Measurements from ENCODE around the gene VCAN.

VCAN gene

GRCh38 chr5:83469075-83469474 is 2.5 kb upstream of the VCAN start:
- DNase-seq: no peak

GRCh38 chr5:83470526-83471404 is 779 bp upstream of the VCAN start:
- DNase-seq: no peak

- DNase-seq: no peak
Observed at GRCh38 chr5:83472213-83472507, 616 bp downstream of the VCAN start.

GRCh38 chr5:83472508-83473345 is 1.2 kb downstream of the VCAN start:
- DNase-seq: no peak

- peak; percentile 59 for DNase-seq
Observed at GRCh38 chr5:83473346-83474160, 2.0 kb downstream of the VCAN start.

- peak; percentile 38 for DNase-seq
Observed at GRCh38 chr5:83474161-83474796, 2.7 kb downstream of the VCAN start.

GRCh38 chr5:83474991-83475390 is 3.4 kb downstream of the VCAN start:
- DNase-seq: no peak

GRCh38 chr5:83475391-83475863 is 3.9 kb downstream of the VCAN start:
- no peak for DNase-seq

GRCh38 chr5:83475935-83476814 is 4.6 kb downstream of the VCAN start:
- no peak for DNase-seq

- no peak for DNase-seq
Observed at GRCh38 chr5:83482961-83483360, 11.4 kb downstream of the VCAN start.

GRCh38 chr5:83484294-83484693 is 12.8 kb downstream of the VCAN start:
- no peak for DNase-seq

- DNase-seq: no peak
Observed at GRCh38 chr5:83485842-83486241, 14.3 kb downstream of the VCAN start.

- no peak for DNase-seq
Observed at GRCh38 chr5:83487155-83487554, 15.6 kb downstream of the VCAN start.

- no peak for DNase-seq
Observed at GRCh38 chr5:83488271-83488670, 16.7 kb downstream of the VCAN start.

GRCh38 chr5:83488821-83489220 is 17.3 kb downstream of the VCAN start:
- DNase-seq: no peak

GRCh38 chr5:83490203-83490602 is 18.7 kb downstream of the VCAN start:
- no peak for DNase-seq

GRCh38 chr5:83492331-83492730 is 20.8 kb downstream of the VCAN start:
- DNase-seq: no peak

- no peak for DNase-seq
Observed at GRCh38 chr5:83493644-83494043, 22.1 kb downstream of the VCAN start.

- DNase-seq: no peak
Observed at GRCh38 chr5:83494087-83494620, 22.6 kb downstream of the VCAN start.

GRCh38 chr5:83494666-83495065 is 23.1 kb downstream of the VCAN start:
- no peak for DNase-seq

GRCh38 chr5:83496626-83497025 is 25.1 kb downstream of the VCAN start:
- DNase-seq: no peak

Data from CD4-positive, alpha-beta T cell treated with Interferon gamma for 1 hour (primary cell).